HEK293T (cell line): ENCODE measurements around the gene CHCHD4.
"Not testable (repeated sequence)": the region's sequence is repeated elsewhere in the genome, so short reads cannot be mapped to it uniquely, and the experiment has no call there.

Experiments
- CTCF ChIA-PET: fragments of 350-600 bp; formaldehyde crosslinking; extraction: SDS; loops from one replicate; lab custom pipeline; 2021; ENCODE audit warnings: antibody characterized with exemption, inconsistent platforms; lab: Yijun Ruan, JAX
- POLR2A ChIA-PET: fragments of 350-600 bp; formaldehyde crosslinking; extraction: SDS; loops from one replicate; lab custom pipeline; 2020; ENCODE audit warnings: antibody characterized with exemption, inconsistent platforms; lab: Yijun Ruan, JAX
- DNase-seq: peaks from one replicate; pipeline ENCODE4 v3.0.0; 2012; ENCODE audit warnings: mixed read lengths; ENCODE audit errors: extremely low spot score
- ARNT ChIP-seq: fragments of 450-650 bp; IDR thresholded peaks from 2 replicates; pipeline ENCODE4 v1.6.1; 2017; ENCODE audit warnings: mild to moderate bottlenecking
- BHLHE40 ChIP-seq: fragments of 450-650 bp; IDR thresholded peaks from 2 replicates; pipeline ENCODE4 v1.6.1; 2016; ENCODE audit warnings: mild to moderate bottlenecking, moderate library complexity, borderline replicate concordance
- CTBP1 ChIP-seq: fragments of 450-650 bp; IDR thresholded peaks from 2 replicates; pipeline ENCODE4 v1.6.1; 2016; ENCODE audit warnings: borderline replicate concordance
- ELF4 ChIP-seq: fragments of 450-650 bp; IDR thresholded peaks from 2 replicates; pipeline ENCODE4 v1.6.1; 2017; ENCODE audit warnings: antibody characterized with exemption
- FOXA1 ChIP-seq: fragments of 450-650 bp; IDR thresholded peaks from 2 replicates; pipeline ENCODE4 v1.6.1; 2016; ENCODE audit warnings: mild to moderate bottlenecking
- FOXK2 ChIP-seq: fragments of 450-650 bp; IDR thresholded peaks from 2 replicates; pipeline ENCODE4 v1.6.1; 2016; ENCODE audit warnings: mild to moderate bottlenecking
- FOXM1 ChIP-seq: fragments of 450-650 bp; IDR thresholded peaks from 2 replicates; pipeline ENCODE4 v1.6.1; 2017; ENCODE audit warnings: mild to moderate bottlenecking, borderline replicate concordance
- HDGF ChIP-seq: fragments of 450-650 bp; IDR thresholded peaks from 2 replicates; pipeline ENCODE4 v1.6.1; 2017; ENCODE audit warnings: antibody characterized with exemption, borderline replicate concordance
- L3MBTL2 ChIP-seq: fragments of 450-650 bp; conservative IDR thresholded peaks from 2 replicates; pipeline ENCODE4 v1.6.1; 2016; ENCODE audit warnings: mild to moderate bottlenecking
- LEF1 ChIP-seq: fragments of 450-650 bp; IDR thresholded peaks from 2 replicates; pipeline ENCODE4 v1.6.1; 2017; ENCODE audit warnings: mild to moderate bottlenecking, borderline replicate concordance
- NFRKB ChIP-seq: fragments of 450-650 bp; IDR thresholded peaks from 2 replicates; pipeline ENCODE4 v1.6.1; 2016; ENCODE audit warnings: mild to moderate bottlenecking, moderate library complexity
- PKNOX1 ChIP-seq: fragments of 450-650 bp; IDR thresholded peaks from 2 replicates; pipeline ENCODE4 v1.6.1; 2016
- SP1 ChIP-seq: fragments of 450-650 bp; IDR thresholded peaks from 2 replicates; pipeline ENCODE4 v1.6.1; 2017
- SUZ12 ChIP-seq: fragments of 450-650 bp; IDR thresholded peaks from 2 replicates; pipeline ENCODE4 v1.6.1; 2016; ENCODE audit warnings: mild to moderate bottlenecking
- TARDBP ChIP-seq: fragments of 450-650 bp; IDR thresholded peaks from 2 replicates; pipeline ENCODE4 v1.6.1; 2016
- ZNF384 ChIP-seq: fragments of 450-650 bp; IDR thresholded peaks from 2 replicates; pipeline ENCODE4 v1.6.1; 2016

The CHCHD4 gene

DNA sequence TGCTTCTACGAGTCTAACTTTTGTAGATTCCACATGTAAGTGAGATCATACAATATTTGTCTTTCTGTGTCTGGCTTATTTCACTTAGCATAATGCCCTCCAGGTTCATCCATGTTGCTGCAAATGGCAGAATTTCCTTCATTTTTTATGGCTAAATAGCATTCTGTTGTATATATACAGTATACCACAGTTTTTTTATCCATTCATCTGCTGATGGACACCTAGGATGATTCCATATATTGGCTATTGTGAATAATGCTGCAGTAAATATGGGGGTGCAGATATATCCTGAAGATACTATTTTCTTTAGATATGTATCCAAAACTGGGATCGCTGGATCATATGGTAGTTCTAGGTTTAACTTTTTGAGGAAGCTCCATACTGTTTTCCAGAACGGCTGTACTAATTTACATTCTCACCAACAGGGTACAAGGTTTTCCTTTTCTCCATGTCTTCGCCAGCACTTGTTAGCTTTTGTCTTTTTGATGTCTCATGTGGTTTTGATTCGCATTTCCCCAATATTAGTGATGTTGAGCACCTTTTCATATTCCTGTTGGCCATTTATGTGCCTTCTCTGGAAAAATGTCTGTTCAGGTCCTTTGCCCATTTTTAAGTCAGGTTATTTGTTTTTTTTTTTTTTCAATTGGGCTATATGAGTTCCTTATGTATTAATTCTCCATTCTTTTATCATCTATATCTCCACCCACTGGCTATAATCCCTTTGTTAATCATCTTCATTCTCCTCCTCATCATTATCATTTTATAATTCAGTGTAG lies 26.9 kb downstream of the CHCHD4 start:
- no peak for TF ChIP-seq ZNF384
- no peak for TF ChIP-seq SP1
- no peak for TF ChIP-seq FOXK2
- TF ChIP-seq ELF4, result no peak
- no peak for TF ChIP-seq FOXA1
- TF ChIP-seq LEF1, result no peak
- TF ChIP-seq HDGF, result no peak
- no peak for TF ChIP-seq CTBP1
- TF ChIP-seq L3MBTL2, result no peak
- TF ChIP-seq TARDBP, result no peak
- DNase-seq, result no peak
- ChIA-PET POLR2A (no interaction called here), CTCF (no interaction called here)

DNA sequence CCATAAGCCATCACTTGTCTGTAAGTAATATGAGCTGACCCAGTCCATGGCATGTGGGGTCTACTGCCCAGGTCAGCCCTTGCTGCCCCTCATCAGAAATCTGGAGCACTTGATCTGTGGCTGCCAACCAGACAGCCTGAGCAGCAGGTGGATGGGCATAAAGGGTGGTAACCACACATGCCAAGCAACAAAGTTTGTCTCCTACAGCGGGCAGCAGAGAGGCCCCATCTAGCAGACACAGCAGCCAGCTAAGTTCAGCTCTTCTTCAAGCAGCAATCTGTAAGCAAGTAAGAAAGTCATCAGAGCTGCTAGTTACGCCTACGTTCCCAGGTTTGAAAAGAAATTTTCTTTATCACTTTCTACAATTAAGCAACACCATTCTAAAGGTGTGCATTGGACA lies 27.9 kb downstream of the CHCHD4 start:
- ChIA-PET POLR2A (no interaction called here), CTCF (no interaction called here)
- no peak for DNase-seq
- TF ChIP-seq PKNOX1 (no peak), ARNT (no peak), SUZ12 (no peak), BHLHE40 (no peak), TARDBP (no peak), L3MBTL2 (no peak), CTBP1 (no peak), ELF4 (no peak), FOXK2 (no peak)

DNA sequence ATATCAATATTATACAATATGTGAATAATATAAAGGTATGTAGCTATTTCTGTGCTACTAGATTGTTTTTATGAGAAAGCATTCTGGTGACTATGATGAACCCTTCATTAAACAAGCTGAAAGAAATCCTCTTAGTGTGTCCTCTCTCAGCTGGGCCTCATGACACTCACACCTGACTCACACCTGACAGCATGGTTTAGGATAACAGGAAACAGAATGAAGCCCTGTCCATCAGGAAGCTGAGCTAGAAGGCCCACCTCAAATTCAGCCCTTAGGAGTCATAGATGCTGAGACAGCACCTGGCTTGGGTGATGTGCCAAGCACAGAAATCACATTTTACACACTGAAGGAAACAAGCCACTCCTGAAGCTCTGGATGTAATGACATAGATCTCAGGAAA lies 30.8 kb downstream of the CHCHD4 start:
- DNase-seq, result no peak
- POLR2A ChIA-PET, result interaction anchor here (1.0 kb wide), 1 partner anchor 31 kb away, joined by 3 read pairs; the partner anchor contains the start of genes CHCHD4 and TMEM43
- TF ChIP-seq NFRKB, result no peak
- TF ChIP-seq FOXA1, result no peak
- no peak for TF ChIP-seq CTBP1
- CTCF ChIA-PET, result no interaction called here

DNA sequence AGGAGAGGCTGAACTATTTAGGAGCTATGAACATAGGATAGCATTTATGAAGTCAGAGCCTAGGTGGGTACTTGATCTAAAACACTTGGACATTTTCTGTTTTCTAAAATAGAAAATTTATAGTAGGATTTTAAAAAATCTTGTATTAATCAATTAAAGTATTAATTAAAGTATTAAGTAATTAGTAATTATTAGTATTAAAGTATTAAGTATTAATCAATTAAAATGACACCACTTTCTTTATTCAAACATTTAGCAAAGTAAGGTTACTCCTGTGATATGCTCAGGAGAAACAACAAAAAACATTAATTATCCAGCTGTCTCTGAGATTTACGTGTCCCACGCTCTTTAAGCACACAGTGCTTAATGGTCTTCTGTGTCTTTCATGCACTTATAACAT lies 32.2 kb downstream of the CHCHD4 start:
- ChIA-PET POLR2A (no interaction called here), CTCF (no interaction called here)
- TF ChIP-seq TARDBP, result no peak
- DNase-seq, result no peak

GRCh38 chr3:14091959-14092358 lies 32.7 kb downstream of the CHCHD4 start:
- DNase-seq, POLR2A ChIA-PET, CTCF ChIA-PET: not testable (repeated sequence)

- POLR2A ChIA-PET, DNase-seq, CTCF ChIA-PET: not testable (repeated sequence)
These were observed 37.2 kb downstream of the CHCHD4 start for GRCh38 chr3:14087461-14087860.

DNA sequence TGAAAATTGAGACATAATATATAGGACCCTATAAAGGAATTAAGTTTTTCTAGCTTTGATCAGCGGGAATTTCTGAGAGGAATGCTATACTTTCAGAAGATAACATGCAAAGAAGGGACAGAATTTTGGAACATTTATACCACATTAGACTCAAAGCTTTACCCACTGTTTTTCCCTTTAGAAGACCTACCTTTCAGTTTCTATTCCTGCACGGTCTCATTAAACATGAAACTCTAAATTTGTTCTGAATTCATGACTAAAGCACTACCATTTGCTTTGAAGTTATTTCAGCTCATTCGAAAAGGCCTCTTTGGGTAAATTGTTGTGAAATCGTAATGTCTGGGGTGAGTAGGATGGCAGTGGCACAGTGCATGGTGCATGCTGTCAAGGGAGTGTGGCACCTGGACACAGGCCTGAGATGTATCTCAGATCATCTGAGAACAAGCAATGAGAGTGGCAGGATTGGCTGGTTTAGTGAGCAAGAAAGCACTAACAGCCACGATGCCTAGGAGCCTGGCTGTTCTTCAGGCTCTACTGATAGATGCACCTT lies 42.5 kb downstream of the CHCHD4 start:
- ChIA-PET CTCF (no interaction called here), POLR2A (no interaction called here)
- TF ChIP-seq LEF1, result no peak
- no peak for DNase-seq

- DNase-seq, result no peak
- TF ChIP-seq BHLHE40 (no peak), PKNOX1 (no peak), SUZ12 (no peak), FOXM1 (no peak), ARNT (no peak), TARDBP (no peak), NFRKB (no peak), HDGF (no peak), FOXK2 (no peak), CTBP1 (no peak), SP1 (no peak), LEF1 (no peak)
- ChIA-PET CTCF (no interaction called here), POLR2A (no interaction called here)
These were observed 47.4 kb downstream of the CHCHD4 start for GRCh38 chr3:14077310-14077709.

DNA sequence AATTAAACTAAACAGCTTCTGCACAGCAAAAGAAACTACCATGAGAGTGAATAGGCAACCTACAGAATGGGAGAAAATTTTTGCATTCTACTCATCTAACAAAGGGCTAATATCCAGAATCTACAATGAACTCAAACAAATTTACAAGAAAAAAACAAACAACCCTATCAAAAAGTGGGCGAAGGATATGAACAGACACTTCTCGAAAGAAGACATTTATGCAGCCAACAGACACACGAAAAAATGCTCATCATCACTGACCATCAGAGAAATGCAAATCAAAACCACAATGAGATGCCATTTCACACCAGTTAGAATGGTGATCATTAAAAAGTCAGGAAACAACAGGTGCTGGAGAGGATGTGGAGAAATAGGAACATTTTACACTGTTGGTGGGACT lies 49.4 kb downstream of the CHCHD4 start:
- CTCF ChIA-PET, DNase-seq, POLR2A ChIA-PET: not testable (repeated sequence)
